ENCODE results near the gene PCSK2.

PCSK2 gene

DNA sequence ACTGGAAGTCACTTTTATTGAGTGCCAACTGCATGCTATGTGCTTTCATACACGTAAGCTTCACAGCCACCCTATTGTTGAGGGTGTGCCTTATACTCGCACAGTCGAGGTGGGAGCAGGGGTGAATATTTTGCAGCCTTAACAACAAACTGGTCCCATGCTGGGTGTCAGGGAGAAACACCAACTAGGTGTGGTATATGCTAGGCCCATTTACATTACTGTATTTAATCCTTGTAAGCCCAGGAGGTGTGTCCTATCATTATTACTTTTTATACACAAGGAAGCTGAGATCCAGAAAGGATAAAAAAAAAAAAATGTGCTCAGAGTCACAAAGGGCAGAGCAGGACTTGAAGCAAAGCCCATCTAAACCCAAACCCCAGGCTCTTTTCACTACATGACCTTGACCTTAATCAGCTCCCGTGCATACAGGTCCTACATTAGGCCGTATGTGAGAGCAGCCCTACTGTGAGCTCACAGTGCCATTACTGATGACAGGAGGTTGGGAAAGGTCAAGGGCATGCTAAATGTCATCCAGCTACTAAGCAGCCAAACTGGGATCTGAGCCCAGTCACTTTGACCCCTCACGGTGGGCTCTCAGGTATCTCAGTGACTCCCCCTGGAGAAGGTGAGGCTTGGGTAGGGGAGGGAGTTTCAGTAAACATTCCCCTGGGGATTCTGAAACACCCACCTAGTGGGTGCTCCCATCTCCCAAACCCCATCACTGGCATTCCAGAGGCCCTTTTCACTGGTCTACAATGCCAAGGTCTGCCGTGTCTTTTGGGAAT is 242.6 kb downstream of the PCSK2 start:
- no peak for DNase-seq (ENCODE audit: low read depth)
- H3K4me3 ChIP-seq (ENCODE audit: control insufficient read depth, low read depth, low read length), result no peak overlapping the region
- TF ChIP-seq CTCF (conservative IDR thresholded peaks at IDR 0.05; ENCODE audit: control insufficient read depth, insufficient read depth, low read depth, low read length), result no peak

DNA sequence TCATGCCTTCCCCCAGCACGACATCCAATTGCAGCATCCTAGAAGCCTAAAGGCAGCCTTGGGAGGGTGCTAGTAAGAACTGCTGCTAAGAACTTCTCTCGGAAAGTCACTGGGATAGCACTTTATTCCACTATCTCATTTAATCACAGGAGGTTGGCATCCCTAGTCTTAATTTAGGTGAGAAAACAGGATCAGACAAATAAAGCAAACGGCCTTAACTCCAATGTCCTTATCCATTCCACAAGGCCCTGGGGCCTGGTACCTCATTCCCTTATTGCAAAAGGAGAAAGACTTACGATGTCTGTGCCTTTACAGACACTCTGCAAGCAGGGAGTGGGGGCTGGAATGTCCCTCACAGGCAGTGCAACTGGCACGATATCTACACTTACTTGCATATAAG is 243.7 kb downstream of the PCSK2 start:
- no peak overlapping the region for H3K4me3 ChIP-seq (ENCODE audit: control insufficient read depth, low read depth, low read length)
- no peak for DNase-seq (ENCODE audit: low read depth)
- TF ChIP-seq CTCF (conservative IDR thresholded peaks at IDR 0.05; ENCODE audit: control insufficient read depth, insufficient read depth, low read depth, low read length), result no peak

GRCh38 chr20:17470973-17471372 is 244.1 kb downstream of the PCSK2 start:
- no peak for DNase-seq (ENCODE audit: low read depth)
- no peak overlapping the region for H3K4me3 ChIP-seq (ENCODE audit: control insufficient read depth, low read depth, low read length)
- no peak for TF ChIP-seq CTCF (conservative IDR thresholded peaks at IDR 0.05; ENCODE audit: control insufficient read depth, insufficient read depth, low read depth, low read length)

GRCh38 chr20:17471606-17472187 is 244.9 kb downstream of the PCSK2 start:
- H3K4me3 ChIP-seq (ENCODE audit: control insufficient read depth, low read depth, low read length), result no peak overlapping the region
- TF ChIP-seq CTCF (conservative IDR thresholded peaks at IDR 0.05; ENCODE audit: control insufficient read depth, insufficient read depth, low read depth, low read length), result no peak
- DNase-seq (ENCODE audit: low read depth), result no peak

DNA sequence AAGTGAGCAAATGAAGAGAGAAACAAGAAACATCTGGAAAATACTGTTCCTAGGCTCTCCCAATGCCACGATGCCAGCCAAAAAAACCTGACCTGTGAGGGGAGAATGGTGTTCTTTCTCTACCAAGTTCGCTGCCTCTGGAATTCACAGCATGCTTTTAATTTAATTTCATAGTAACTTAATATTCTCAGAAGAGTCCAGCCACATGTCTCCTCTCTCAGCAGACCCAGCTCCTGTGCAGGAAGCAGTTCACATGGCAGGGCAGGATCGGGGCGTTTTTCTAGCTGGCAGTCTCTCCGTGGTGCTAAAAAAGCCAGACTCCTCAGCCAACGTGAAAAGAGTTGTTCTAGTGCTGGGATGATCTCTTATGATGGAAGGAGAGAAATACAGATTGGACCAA is 246.8 kb downstream of the PCSK2 start:
- TF ChIP-seq CTCF (conservative IDR thresholded peaks at IDR 0.05; ENCODE audit: control insufficient read depth, insufficient read depth, low read depth, low read length), result no peak
- no peak overlapping the region for H3K4me3 ChIP-seq (ENCODE audit: control insufficient read depth, low read depth, low read length)
- no peak for DNase-seq (ENCODE audit: low read depth)

DNA sequence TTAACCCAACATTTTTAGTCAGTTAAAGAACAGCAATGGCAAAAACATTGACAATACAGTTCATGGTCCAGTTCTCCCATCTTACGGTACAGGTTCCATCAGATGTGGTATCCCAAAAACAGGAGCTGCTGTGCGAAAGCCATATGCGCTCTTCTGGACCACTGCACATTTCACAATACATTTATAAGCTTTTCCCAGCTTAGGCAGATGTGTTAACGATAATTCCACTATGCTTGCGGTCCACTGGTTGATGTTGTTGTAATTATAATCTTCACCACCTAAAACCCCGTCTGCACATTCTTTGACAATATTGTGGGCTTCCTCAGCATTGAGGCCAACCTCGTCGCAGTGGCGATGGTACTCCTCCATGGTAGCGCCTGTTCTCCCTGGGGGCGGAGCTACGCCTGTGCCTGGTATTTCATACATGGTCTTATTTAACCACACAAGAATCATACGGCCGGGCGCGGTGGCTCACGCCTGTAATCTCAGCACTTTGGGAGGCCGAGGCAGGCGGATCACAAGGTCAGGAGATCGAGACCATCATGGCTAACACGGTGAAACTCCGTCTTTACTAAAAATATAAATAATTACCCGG is 252.3 kb downstream of the PCSK2 start:
- no peak for DNase-seq (ENCODE audit: low read depth)
- no peak overlapping the region for H3K4me3 ChIP-seq (ENCODE audit: control insufficient read depth, low read depth, low read length)
- TF ChIP-seq CTCF (conservative IDR thresholded peaks at IDR 0.05; ENCODE audit: control insufficient read depth, insufficient read depth, low read depth, low read length), result no peak

Measured in fibroblast of mammary gland (primary cell).